ENCODE results near the gene MYBBP1A. TPM values are rescaled to one million over a fixed set of nuclear protein-coding genes. Genes with fewer than 3 reads are reported as not detected.
A peak's percentile ranks its signal among the peaks of the same experiment; 100 is the strongest.

The MYBBP1A gene
- total RNA-seq, 1 experiment from 2014 or later = 130 TPM

DNA sequence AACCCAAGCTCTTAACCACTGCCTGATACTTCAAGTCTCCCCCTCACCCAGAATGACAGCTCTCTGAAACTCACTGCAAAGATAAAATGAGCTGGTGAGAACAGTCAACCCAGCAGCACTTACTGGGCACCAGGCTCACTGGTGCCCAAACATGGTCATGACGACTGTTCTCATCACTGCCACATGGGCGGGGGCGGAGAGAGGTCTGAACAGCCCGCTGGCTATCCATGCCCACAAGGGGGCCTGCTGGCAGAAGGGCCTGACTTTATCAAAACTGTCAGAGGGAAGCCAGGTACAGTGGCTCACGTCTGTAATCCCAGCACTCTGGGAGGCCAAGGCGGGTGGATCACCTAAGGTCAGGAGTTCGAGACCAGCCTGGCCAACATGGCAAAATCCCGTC, 4.0 kb downstream of the MYBBP1A start:
- intact Hi-C loops (cut with micrococcal nuclease) = no loop called here
- no peak overlapping the region for H3K9ac ChIP-seq (ENCODE audit: low read length)
- POLR2A ChIA-PET = no interaction called here
- RAD21 ChIA-PET (ENCODE audit: low non-redundant PET in 1 of 2, low total read pairs in 2 of 2, uncharacterized antibody in 2 of 2, unreplicated experiment in 2 of 2) = no interaction called here
- ATAC-seq (peak; percentile 65), DNase-seq (ENCODE audit: low read depth, low spot score) (no peak)
- H3K36me3 ChIP-seq (ENCODE audit: control insufficient read depth in 1 of 2, insufficient read depth in 2 of 2, low read length in 2 of 2) = peaks cover 36 to 82% of the 10 kb centered on the region in 2 experiments
- H4K20me1 ChIP-seq (ENCODE audit: insufficient read depth) = peaks cover 3% of the 10 kb centered on the region; the same call in 1 of the 2 replicates
- H3K9me3 ChIP-seq (ENCODE audit: control insufficient read depth in 1 of 2, insufficient read depth in 1 of 2, low read depth in 1 of 2, low read length in 2 of 2) = no peaks in the 10 kb centered on the region
- no peak overlapping the region for H2AFZ ChIP-seq (ENCODE audit: low read depth, low read length, poor library complexity, severe bottlenecking)
- no peaks in the 10 kb centered on the region for H3K27me3 ChIP-seq (ENCODE audit: insufficient read depth, low read length)
- H3K9me2 ChIP-seq (ENCODE audit: insufficient read depth) = no peaks in the 10 kb centered on the region
- peaks cover 90% of the 10 kb centered on the region for H3K79me2 ChIP-seq (ENCODE audit: insufficient read depth, low read length)
- H3K27ac ChIP-seq (ENCODE audit: low read depth, low read length) = no peak overlapping the region
- H3K4me2 ChIP-seq (ENCODE audit: low read length) = no peak overlapping the region
- no peak overlapping the region for H3K4me3 ChIP-seq (replicated peaks in 1 of 2; ENCODE audit: low read depth in 1 of 2, low read length in 2 of 2)
- H3K4me1 ChIP-seq (ENCODE audit: control insufficient read depth in 1 of 2, insufficient read depth in 2 of 2, low read length in 2 of 2) = peaks cover 6 to 22% of the 10 kb centered on the region in 2 experiments; a peak in 3 of 4 replicates
- TF ChIP-seq CEBPB (IDR thresholded peaks at IDR 0.05; ENCODE audit: low read depth) (no peak), CTCF (IDR thresholded peaks at IDR 0.05 in 2 of 3, conservative IDR thresholded peaks at IDR 0.05 in 1 of 3; ENCODE audit: borderline replicate concordance in 1 of 3, insufficient read depth in 1 of 3, low read depth in 2 of 3, low read length in 2 of 3) (peak in 2 of 3 experiments; percentile 47 to 49; a peak in 4 of 6 replicates)
- CTCF ChIA-PET = interaction anchor here (1.1 kb wide), 1 partner anchor 16 kb away, joined by 3 read pairs; no protein-coding TSS in a partner anchor
- no TSS peak for BruUV-seq (replicated peaks)

DNA sequence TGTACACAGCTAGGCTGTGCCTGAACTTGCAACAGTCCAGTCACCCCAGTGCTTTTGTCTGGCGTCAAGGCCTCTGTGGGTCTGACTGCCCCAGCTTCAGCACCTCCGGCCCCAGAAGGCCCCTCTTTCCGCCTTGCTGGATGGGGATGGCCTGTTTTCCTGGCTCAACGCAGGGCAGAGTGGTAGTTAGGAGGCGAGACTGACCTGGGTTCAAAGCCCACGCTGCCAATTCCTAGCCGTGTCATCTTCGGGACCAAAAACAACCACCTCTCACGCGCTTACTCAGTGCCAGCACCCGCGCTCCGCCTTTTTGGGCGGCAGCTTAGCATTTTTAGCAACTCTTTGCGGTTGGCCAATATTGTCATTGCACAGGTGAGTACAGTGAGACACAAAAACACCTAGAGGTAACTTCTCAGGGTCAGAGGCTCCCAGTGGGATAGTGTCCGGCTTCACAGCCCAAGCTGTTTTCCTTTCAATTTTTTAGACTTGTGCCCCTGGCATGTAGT, 4.6 kb downstream of the MYBBP1A start:
- Histone ChIP-seq H3K4me1 (ENCODE audit: control insufficient read depth in 1 of 2, insufficient read depth in 2 of 2, low read length in 2 of 2) (peaks cover 6 to 16% of the 10 kb centered on the region in 2 experiments; a peak in 2 of 4 replicates), H3K27me3 (ENCODE audit: insufficient read depth, low read length) (no peaks in the 10 kb centered on the region), H3K36me3 (ENCODE audit: control insufficient read depth in 1 of 2, insufficient read depth in 2 of 2, low read length in 2 of 2) (peaks cover 39 to 84% of the 10 kb centered on the region in 2 experiments), H3K9me2 (ENCODE audit: insufficient read depth) (no peaks in the 10 kb centered on the region), H3K79me2 (ENCODE audit: insufficient read depth, low read length) (peaks cover 90% of the 10 kb centered on the region), H3K9ac (ENCODE audit: low read length) (no peak overlapping the region), H2AFZ (ENCODE audit: low read depth, low read length, poor library complexity, severe bottlenecking) (no peak overlapping the region), H3K4me2 (ENCODE audit: low read length) (no peak overlapping the region), H3K27ac (ENCODE audit: low read depth, low read length) (no peak overlapping the region), H4K20me1 (ENCODE audit: insufficient read depth) (peaks cover 3% of the 10 kb centered on the region; the same call in 1 of the 2 replicates), H3K9me3 (ENCODE audit: control insufficient read depth in 1 of 2, insufficient read depth in 1 of 2, low read depth in 1 of 2, low read length in 2 of 2) (no peaks in the 10 kb centered on the region), H3K4me3 (replicated peaks in 1 of 2; ENCODE audit: low read depth in 1 of 2, low read length in 2 of 2) (no peak overlapping the region)
- ChIA-PET CTCF (interaction anchor here (1.1 kb wide), 1 partner anchor 16 kb away, joined by 3 read pairs; no protein-coding TSS in a partner anchor), POLR2A (no interaction called here), RAD21 (ENCODE audit: low non-redundant PET in 1 of 2, low total read pairs in 2 of 2, uncharacterized antibody in 2 of 2, unreplicated experiment in 2 of 2) (no interaction called here)
- intact Hi-C loops (cut with micrococcal nuclease) = no loop called here
- TF ChIP-seq TCF7L2 (IDR thresholded peaks at IDR 0.05; ENCODE audit: borderline replicate concordance, extremely low read depth, insufficient read depth, insufficient read length) (no peak), EGR1 (IDR thresholded peaks at IDR 0.05; ENCODE audit: low read depth) (no peak), YY1 (IDR thresholded peaks at IDR 0.05; ENCODE audit: extremely low read depth, insufficient replicate concordance, low read depth, low read length) (no peak)
- no TSS peak for BruUV-seq (replicated peaks)
- DNase-seq (ENCODE audit: low read depth, low spot score) (no peak), ATAC-seq (no peak)
